ENCODE data around the gene SDHA.
"Not testable (repeated sequence)": the region's sequence is repeated elsewhere in the genome, so short reads cannot be mapped to it uniquely, and the experiment has no call there.

Gene SDHA

DNA sequence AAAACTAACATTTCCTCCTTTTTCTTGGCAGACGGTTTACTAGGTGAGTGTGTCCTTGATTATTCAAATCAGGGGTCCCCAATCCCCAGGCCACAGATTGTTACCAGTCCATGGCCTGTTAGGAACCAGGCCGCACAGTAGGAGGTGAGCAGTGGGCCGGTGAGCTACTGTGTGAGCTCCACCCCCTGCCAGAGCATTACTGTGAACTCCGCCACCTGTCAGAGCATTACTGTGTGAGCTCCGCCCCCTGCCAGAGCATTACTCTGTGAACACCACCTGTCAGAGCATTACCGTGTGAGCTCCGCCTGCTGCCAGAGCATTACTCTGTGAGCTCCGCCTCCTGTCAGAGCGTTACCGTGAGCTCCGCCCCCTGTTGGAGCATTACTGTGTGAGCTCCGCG is 39.0 kb downstream of the SDHA start:
- TF ChIP-seq, protein P1, sequence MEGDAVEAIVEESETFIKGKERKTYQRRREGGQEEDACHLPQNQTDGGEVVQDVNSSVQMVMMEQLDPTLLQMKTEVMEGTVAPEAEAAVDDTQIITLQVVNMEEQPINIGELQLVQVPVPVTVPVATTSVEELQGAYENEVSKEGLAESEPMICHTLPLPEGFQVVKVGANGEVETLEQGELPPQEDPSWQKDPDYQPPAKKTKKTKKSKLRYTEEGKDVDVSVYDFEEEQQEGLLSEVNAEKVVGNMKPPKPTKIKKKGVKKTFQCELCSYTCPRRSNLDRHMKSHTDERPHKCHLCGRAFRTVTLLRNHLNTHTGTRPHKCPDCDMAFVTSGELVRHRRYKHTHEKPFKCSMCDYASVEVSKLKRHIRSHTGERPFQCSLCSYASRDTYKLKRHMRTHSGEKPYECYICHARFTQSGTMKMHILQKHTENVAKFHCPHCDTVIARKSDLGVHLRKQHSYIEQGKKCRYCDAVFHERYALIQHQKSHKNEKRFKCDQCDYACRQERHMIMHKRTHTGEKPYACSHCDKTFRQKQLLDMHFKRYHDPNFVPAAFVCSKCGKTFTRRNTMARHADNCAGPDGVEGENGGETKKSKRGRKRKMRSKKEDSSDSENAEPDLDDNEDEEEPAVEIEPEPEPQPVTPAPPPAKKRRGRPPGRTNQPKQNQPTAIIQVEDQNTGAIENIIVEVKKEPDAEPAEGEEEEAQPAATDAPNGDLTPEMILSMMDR (IDR thresholded peaks at IDR 0.05; ENCODE audit: low read depth, low read length): no peak
- no peak overlapping the region for H3K4me3 ChIP-seq (ENCODE audit: low read depth, low read length)

GRCh38 chr5:263275-263974 is 45.3 kb downstream of the SDHA start:
- 0 out of 2 replicates have a peak overlapping the region, but pooled peaks have one; percentile 14 for H3K4me3 ChIP-seq (ENCODE audit: low read depth, low read length)

DNA sequence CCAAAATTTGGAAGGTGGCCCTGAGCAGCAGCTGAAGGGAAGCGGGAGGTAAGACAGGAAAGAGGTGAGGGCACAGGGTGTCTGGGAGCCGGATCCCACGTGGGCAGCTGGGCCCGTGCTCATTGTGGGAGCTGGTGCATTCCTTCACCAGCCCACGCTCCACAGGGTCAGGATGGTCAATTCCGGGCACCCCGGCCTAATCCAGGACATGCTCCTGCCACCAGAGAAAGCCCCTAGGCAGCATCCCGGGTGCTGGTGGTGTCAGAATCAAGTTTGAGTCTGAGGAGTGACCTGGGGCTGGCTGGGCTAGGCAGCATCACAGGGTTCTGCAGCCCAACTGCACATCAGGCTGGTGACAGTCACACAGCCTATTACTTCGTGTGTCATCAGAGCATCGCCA is 46.2 kb downstream of the SDHA start:
- H3K4me3 ChIP-seq (ENCODE audit: low read depth, low read length): no peak overlapping the region
- TF ChIP-seq, protein P1 (IDR thresholded peaks at IDR 0.05; ENCODE audit: low read depth, low read length): no peak

GRCh38 chr5:266311-267026 is 48.3 kb downstream of the SDHA start:
- H3K4me3 ChIP-seq (ENCODE audit: low read depth, low read length): not testable (repeated sequence)

- TF ChIP-seq, protein P1 (IDR thresholded peaks at IDR 0.05; ENCODE audit: low read depth, low read length): no peak
- H3K4me3 ChIP-seq (ENCODE audit: low read depth, low read length): no peak overlapping the region
Observed at GRCh38 chr5:267716-268115, 49.6 kb downstream of the SDHA start.

DNA sequence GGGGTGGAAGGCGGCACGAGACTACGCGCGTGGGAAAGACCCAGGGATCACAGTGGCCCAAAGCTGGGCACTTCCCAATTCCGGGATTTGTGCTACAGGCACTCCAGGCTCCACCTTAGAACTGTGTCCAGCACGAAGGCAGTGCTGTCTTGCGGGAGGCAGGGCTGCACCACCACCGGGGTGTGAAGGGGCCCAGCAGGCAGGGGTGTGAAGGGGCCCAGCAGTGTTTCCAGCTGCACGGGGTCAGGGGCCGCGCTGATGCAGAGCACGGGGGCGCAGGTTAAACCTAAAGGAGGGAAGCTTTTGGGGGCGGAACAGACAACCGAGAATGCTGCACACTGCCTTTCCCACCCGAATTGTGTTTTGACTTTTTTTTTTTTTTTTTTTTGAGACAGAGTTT is 52.2 kb downstream of the SDHA start:
- no peak overlapping the region for H3K4me3 ChIP-seq (ENCODE audit: low read depth, low read length)
- TF ChIP-seq, protein P1 (IDR thresholded peaks at IDR 0.05; ENCODE audit: low read depth, low read length): no peak

DNA sequence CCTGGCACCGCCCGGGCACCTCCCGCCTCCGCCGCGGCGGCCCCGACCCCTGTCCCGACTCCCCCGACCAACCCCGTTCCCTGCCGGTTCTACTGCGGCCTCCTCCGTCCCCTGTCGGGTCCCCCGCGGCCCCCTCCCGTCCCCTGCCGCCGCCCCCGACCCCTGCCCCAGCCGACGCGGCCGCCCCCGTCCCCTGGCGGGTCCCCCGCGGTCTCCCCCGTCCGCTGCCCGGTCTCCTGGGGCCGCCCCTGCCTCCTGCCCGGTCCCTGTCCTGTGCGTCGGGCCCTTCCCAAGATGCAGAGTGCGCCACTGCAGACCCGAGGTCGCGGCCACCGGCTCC is 53.7 kb downstream of the SDHA start:
- H3K4me3 ChIP-seq (ENCODE audit: low read depth, low read length): peak overlapping the region; percentile 84

DNA sequence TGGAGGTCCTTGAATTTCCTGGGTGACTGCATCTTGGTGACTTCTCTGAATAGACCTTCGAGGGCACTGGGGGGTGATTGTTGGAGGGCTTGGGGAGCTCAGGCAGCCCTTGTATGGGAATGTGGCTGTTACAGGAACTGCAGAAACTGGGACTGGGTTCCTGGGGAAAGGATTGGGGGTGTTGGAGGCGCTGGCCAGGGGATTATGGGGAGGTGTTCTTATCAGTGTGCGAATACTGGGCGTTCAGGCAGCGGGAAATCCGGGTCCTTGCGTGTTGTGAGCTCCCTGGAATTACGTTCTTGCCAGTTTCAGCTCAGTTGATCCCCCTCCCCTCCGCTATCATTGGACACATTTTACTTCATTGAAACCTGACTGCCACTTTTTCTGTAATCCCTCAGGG is 55.0 kb downstream of the SDHA start:
- H3K4me3 ChIP-seq (ENCODE audit: low read depth, low read length): peak overlapping the region; percentile 16; the same call in 1 of the 2 replicates

GRCh38 chr5:273491-273890 is 55.4 kb downstream of the SDHA start:
- 0 out of 2 replicates have a peak overlapping the region, but pooled peaks have one; percentile 16 for H3K4me3 ChIP-seq (ENCODE audit: low read depth, low read length)

GRCh38 chr5:274346-274745 is 56.2 kb downstream of the SDHA start:
- H3K4me3 ChIP-seq (ENCODE audit: low read depth, low read length): not testable (repeated sequence)
